HG02798 (cell line): ENCODE data around the gene NFS1.
"Not testable (repeated sequence)": the region's sequence is repeated elsewhere in the genome, so short reads cannot be mapped to it uniquely, and the experiment has no call there.

Source experiments
- ATAC-seq: cut with Tn5 transposase; IDR thresholded peaks from one replicate; pipeline ENCODE4 v1.9.1; 2021; ENCODE audit warnings: mild to moderate bottlenecking; ENCODE audit not compliant: unreplicated experiment, poor library complexity

The NFS1 gene

DNA sequence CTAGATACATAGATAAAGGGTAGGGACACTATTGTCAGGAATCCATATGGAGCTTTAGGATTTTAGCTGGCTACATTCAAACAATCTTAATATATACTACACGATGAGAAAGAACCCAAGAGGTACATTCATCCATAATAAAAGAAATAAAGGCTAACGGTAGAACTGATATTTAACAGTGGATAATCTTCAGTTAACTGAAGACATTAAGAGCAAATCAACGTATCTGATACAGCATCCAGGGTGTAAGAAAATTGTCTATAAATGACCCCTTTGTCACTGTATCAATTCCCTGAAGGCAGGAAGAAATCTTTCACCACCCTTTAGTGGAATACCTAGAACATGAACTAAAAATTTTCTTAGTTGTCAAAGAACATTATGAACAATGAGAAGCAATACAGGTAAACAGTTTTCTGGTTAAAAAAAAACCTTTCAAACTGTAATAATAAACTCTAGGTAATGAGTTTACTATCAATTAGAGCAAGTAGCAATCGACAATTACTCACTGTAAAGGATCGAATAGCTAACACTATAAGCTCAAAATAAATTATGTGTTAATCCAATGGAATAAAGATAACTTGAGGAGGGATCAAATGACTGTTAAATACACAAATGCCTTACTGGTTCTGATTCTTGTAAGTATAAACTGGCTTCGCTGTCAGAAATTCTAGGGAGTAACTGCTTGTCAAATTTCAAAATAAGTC lies 11.9 kb upstream of the NFS1 start:
- no peak for ATAC-seq

DNA sequence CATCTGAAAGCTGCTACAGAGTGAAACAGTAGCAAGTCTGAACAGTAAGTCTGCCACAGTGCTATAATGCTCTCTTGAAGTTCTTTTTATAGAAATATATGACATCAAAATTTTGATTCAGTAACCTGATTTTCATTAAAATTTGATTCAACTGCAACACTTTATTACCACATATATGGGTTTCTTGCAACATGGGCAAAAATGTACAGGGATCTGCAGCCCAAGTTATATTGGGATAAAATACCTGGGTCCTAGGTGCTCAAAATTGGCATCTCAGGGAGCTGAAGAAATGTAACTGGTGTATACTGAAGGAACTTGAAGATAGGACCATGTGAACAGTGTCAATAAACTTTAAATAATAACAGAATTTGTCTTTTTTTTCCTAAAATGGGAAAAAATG lies 10.9 kb upstream of the NFS1 start:
- no peak for ATAC-seq

DNA sequence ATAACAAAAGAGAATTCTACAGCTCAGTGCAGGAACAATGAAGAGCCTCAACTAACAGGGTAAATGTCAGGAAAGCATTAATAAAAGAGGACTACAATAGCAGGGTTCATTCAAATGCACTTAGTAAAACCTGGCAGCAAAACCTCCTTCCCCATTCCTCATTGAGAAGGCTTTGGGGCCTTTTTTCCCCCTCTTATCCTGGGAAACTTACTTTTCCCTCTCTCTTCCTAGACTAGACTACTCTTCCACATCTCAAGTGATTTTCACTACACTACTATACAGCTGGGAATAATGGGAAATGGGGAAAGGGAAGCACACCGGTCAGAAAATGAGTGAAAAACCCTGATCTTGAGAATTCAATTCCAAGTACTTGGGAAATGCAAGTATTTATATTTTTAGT lies 10.1 kb upstream of the NFS1 start:
- no peak for ATAC-seq

DNA sequence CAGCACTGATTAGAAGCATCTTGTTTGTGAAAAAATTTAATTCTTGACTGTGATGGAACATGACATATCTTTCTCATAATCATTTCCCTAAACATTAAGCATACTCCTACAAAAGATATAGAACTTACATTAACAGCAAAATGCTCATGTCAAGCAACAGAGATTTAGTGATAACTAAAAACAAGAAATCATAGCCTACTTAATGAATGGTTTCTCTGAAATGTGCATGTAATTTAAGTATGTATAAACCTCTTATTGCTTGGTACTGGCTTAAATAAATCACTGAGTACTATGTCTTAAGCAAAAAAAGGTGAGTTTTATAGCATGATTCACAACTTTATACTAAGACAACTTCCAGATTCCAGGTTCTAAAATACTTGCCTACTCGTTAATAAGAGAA lies 9.3 kb upstream of the NFS1 start:
- ATAC-seq: no peak

DNA sequence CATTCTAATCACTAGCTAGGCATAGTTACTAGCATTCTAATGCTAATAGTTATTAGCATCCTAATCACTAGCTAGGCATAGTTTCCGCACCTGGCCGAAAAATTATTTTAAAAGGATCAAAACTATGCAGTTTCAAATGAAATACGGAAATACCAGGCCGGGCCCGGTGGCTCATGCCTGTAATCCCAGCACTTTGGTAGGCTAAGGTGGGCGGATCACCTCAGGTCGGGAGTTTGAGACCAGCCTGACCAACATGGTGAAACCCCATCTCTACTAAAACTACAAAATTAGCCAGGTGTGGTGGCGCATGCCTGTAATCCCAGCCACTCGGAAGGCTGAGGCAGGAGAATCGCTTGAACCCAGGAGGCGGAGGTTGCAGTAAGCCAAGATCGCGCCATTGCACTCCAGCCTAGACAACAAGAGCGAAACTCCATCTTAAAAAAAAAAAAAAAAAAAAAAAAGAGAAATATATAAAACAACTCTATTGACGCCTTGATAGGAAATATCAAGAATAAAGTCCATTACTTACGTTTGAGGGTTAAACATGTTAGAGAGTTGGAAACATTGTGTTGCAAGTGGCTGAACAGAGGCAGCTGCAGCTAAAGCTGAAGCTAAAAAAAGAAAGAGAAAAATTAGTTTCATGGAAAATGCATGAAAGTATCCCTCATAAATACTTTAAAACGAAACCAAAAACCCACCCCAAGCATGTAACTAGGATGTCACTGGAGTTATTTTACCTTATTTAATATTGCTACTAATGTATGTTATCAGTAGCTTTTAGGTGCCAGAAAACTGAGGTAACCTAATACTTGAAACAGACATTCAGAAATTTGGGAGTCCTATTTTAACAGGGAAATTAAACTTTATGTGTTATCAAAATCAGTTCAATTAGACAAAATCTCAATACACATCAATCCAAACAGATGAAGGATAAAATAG lies 7.7 kb upstream of the NFS1 start:
- not testable (repeated sequence) for ATAC-seq

DNA sequence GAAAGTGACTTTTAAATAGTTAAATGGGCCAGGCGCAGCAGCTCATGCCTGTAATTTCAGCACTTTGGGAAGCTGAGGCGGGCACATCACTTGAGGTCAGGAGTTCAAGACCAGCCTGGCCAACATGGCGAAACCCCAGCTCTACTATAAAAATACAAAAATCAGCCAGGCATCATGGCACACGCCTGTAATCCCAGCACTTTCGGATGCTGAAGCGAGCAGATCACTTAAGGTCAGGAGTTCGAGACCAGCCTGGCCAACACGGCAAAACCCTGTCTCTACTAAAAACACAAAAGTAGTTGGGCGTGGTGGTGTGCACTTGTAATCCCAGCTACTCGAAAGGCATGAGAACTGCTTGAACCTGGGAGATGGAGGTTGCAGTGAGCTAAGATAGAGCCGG lies 6.7 kb upstream of the NFS1 start:
- ATAC-seq: not testable (repeated sequence)

DNA sequence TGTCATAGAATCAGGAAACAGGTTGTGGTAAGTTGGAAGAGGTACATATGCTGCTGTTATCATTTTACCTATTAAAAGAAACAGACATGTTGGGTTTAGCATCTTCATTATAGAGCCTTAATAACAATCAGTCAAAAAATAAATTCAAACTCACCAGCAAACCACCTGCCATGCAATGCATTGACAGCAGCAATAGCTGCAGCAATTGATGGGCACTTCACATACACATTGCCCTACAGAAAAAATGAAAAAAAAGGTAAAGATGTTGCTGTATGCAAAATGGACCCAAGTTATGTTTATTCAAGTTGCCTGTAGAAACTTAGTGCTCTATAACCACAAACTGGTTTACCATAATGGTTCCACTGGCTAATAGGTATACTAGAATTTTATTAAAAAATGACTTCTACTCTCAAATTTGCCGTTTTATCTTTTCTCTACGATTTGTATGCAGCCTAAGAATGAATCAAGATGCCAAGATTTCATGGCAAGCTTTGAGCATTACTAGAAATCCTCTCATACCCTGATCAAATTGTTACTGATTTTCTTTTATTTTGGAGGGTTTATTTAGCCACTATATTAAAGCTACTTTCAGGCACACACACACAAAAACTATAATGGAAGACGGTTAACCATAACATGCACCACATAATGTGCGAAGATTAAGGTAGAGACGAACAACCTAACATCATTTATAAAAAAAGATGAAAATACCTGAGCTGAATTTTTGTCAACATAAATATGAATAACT lies 5.5 kb upstream of the NFS1 start:
- ATAC-seq: no peak

DNA sequence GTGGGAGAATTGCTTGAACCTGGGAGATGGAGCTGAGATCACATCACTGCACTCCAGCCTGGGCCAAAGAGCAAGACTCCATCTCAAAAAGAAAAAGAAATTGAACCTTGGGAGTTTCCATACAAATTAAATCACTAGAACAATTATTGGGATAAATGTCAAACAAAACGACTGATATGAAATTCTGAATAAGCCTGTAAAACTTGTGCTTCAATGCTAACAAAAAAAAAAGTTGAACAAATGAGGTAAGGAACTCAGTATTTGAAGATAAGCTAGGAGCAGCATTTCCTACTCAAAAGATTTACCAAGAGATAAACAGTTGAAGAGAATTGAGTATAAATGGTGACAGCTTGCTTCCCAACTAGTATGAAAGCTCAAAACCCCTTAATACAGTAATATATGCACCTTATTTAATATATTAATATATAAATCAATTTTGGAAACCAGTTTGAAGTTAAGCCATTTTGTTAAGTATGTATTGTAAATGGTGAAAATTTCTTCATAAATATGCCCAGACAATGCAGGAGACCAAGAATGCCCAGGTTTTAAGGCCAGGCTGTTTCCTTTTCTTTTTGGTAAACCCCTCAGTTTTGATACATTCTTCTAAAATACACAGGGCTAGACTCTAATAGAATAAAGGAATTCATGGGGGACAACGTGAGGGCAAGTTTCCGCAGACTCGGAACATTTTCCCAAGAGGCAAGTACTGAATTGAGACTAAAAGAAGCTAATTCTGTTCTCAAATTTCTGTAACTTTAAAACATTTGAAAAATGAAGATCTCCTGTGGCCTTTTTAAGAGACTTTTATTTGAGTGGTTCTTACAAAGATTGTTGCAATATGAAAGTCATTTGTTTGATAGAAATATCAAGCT lies 3.9 kb upstream of the NFS1 start:
- no peak for ATAC-seq

DNA sequence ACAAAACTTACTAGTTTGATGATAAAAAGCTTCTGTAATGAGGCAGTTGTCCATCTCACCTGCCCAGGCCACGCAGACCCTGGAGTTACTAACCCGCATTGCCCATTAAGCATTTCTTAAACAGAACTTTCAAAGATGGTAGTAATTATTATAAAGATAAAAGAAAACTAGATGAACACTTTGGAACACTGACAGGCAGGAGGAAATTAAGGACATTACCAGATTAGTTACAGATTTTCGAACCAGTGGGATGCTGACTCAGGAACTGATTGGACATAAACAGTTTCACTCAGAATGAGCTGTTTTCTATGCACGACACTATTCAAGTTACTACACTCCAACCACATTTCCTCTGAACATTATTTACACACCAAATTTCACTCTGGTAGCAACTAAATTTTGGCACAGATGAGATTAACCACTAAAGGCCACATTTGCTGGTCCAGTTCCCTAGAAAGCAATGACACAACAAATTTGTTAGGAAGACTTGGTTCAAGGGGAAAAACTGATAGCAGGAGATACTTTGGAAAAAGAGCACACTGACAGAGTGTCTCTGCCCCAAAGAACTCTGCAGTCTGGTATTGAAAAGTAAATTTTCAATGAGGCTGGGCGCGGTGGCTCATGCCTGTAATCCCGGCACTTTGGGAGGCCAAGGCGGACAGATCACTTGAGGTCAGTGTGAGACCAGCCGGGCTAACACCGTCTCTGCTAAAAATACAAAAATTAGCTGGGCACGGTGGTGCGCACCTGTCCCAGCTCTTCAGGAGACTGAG lies 3.1 kb upstream of the NFS1 start:
- ATAC-seq: no peak

DNA sequence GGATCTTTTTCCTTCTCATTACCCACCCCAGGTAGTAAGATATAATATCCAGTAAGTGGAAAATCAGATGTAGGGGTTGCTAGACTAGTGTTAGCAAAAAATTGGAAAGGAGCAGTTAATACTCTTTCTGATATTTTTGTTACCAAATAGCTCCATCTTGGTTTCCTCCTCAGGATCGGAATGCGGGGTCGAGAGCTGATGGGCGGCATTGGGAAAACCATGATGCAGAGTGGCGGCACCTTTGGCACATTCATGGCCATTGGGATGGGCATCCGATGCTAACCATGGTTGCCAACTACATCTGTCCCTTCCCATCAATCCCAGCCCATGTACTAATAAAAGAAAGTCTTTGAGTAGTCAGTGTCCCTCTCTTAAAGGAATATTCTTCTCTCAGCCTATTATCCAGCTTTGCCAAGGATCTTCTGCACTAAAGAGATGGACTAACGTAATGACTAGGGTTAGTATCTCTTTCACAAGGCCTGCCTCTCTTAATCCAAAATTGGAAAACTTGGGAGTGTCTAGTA lies 1.5 kb upstream of the NFS1 start:
- ATAC-seq: no peak

DNA sequence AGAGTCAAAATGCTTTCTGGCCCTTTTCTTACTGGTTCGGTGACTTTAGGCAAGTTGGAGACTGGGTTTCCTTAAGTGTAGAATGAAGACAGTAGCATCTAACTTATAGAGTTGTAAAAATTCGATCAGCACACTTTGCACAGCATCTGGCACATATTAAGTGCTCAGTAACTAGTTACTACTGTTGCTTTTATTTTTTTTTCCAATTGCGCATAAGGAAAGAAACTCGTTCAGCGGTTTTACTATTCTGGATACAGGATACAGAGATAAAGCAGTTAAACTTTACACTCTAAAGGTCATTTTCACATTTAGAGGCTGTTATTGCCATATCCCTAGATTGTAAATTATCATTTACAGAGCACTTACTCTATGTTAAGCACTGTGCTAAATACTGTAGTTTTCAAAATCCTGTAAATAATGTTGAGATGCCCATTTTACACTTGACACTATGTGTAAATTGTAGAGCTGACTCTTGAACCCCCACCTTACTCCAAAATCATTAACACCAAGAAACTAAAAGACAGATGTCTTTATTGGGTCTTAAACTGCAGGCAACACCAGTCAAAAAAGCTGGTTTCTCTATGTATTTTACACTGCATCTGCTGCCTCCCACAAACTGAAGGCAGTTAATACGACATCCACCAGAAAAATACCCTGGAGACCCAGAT lies 939 bp upstream of the NFS1 start:
- ATAC-seq: no peak

DNA sequence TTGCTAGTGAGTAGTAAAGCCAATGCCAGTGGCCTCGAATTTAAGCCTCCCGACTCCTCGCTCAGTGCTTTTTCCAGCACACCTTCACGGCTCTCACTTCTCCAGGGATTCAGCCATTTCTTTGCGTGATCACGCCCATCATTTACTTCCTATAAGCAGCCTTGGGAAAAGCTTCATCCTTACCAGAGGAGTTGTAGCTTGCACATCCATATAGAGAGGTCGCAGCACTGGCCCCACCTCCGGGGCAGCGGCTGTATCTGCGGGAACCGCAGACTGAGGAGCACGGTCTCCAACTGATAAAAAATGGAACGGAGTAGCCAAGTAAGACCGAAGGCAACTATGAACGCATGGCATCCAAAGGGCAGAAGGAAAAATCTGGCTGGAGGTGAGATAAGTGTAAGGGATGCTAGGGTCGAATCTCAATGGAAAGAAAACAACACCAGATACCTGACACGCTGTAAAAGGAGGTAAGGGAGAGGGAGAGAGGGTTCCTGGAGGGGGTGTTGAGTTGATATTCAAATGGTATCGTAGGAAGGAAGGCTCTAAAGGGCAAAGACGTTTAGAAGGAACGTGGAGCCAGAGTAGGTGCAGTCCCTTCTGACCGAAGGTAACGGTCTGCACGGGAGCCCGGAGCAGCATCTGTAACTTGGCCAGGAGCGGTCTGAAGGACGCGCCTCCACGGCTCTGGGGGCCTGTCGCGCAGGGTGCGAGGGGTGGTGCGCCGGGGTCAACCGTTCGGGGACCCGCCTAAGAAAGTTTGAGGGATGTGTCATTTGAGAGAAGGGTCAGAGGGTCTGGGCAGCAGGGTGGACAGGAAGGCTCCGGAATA lies 640 bp downstream of the NFS1 start:
- ATAC-seq: peak; percentile 36

DNA sequence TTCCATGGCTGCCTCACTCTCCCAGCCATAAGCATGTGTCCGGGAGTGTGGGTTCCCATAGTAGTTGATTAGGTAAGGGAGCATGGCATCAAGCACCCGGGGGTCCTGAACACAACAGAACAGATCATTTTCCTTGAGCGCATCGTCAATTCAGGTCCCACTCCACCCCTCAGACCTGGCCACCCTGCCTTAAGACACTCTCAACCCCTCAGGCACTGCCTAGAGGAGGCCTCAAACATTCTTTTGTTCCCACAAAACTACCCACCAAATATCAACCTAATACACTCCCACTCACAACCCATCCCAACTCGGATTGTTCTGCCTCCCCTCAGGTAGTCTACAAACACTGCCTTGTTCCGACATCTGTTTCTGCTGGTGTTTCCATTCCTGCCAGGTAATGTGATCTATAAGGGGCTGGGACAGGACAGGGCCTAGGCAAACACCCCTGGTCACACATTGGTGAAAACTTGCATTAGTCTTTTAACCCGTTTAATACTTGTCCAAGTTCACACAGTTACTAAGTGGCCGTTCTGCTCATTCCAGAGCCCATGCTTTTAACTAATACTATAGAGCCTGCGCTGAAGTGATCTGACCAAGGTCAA lies 1.4 kb downstream of the NFS1 start:
- no peak for ATAC-seq

DNA sequence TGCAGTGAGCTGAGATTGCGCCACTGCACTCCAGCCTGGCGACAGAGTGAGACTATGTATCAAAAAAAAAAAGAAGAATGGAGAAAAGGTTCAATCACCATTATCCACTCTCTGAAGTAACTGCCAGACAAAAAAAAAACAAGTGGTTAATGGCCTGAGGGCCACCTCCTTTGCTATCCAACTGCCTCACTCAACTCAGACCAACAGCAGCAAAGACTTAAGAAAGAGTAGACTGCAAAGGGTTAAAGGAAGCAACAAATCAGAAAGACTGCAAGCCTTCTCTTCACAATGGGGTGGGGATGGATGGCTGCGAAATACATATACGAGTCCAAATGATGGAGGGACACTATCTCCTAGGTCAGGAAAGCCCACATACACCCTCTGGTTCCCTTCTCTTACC lies 3.2 kb downstream of the NFS1 start:
- ATAC-seq: no peak

DNA sequence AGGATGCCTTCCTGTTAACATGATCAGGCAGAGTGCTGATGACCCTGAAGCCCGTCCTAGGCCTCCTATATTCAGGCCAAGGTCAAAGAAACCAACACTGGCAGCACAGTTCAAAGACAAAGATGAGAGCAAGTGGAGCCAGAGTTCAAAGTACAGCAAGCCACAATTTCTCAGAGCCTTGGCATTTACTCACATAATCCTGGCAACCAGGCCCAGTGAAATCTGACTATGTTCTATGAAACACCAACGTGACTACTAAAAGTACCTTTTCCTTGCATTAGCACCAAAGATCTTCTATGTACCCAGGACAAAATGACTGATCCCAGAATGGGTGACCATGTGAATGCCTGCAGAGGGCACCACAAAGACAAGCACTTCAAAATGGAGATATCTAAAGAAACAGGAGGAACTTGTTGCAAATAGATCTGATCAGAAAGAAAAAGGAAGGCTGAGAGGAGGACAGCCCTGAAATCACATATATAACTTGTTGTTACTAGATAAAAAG lies 3.9 kb downstream of the NFS1 start:
- no peak for ATAC-seq

DNA sequence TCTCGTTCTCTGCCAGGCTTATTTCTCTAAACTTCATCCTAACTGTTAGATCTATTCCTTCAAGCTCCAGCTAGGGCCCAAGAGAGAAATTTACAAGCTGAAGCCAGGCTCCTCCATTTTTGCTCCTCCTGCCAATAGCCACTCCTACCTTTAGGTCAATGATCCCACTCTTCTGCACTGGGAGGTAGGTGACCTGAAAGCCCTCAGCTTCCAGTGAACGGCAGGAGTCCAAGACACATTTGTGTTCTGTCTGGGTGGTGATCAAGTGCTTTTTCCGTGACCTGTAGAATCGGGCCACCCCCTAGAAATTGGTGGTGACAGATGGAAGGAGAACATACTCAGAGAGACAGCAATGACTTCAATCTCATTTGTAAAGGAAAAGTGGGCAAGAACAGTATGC lies 8.9 kb downstream of the NFS1 start:
- no peak for ATAC-seq

DNA sequence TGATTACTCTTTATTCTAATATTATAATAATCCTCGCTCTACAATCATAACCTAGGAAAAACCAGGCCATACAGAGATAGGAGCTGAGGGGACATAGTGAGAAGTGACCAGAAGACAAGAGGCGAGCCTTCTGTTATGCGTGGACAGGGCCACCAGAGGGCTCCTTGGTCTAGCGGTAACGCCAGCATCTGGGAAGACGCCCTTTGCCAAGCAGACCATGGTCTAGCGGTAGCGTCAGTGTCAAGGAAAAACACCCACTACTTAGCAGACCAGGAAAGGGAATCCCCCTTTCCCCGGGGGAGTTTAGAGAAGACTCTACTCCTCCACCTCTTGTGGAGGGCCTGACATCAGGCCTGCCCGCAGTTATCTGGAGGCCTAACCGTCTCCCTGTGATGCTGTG lies 12.3 kb downstream of the NFS1 start:
- not testable (repeated sequence) for ATAC-seq
